H9 (cell line): ENCODE data around the gene FBXO24. TPM values are rescaled to one million over a fixed set of nuclear protein-coding genes. Genes with fewer than 3 reads are reported as not detected.

Source experiments
- DNase-seq: peaks from one replicate; pipeline ENCODE4 v3.0.0-alpha.2; 2017
- H2AFZ ChIP-seq: one replicate; pipeline ENCODE4 v1.6.1; 2013; ENCODE audit warnings: mild to moderate bottlenecking, low read length, control low read depth, moderate library complexity
- H2AK5ac ChIP-seq: 2 replicates; pipeline ENCODE4 v1.6.1; 2013; ENCODE audit warnings: low read length, control low read depth, mixed read lengths; ENCODE audit not compliant: insufficient read length
- H2BK120ac ChIP-seq: one replicate; pipeline ENCODE4 v1.6.1; 2013; ENCODE audit warnings: low read depth, mild to moderate bottlenecking, low read length, control low read depth, inconsistent platforms; ENCODE audit not compliant: poor library complexity, severe bottlenecking
- H2BK12ac ChIP-seq: 2 replicates; pipeline ENCODE4 v1.6.1; 2013; ENCODE audit warnings: low read length, control low read depth, mixed read lengths, low read depth; ENCODE audit not compliant: insufficient read length
- H2BK15ac ChIP-seq: 2 replicates; pipeline ENCODE4 v1.6.1; 2013; ENCODE audit warnings: low read depth, low read length, control low read depth
- H2BK20ac ChIP-seq: one replicate; pipeline ENCODE4 v1.6.1; 2013; ENCODE audit warnings: low read depth, mild to moderate bottlenecking, low read length, control low read depth, inconsistent platforms; ENCODE audit not compliant: poor library complexity, severe bottlenecking
- H2BK5ac ChIP-seq: 2 replicates; pipeline ENCODE4 v1.6.1; 2013; ENCODE audit warnings: low read length, control low read depth, mixed read lengths; ENCODE audit not compliant: insufficient read length
- H3K14ac ChIP-seq: 2 replicates; pipeline ENCODE4 v1.6.1; 2013; ENCODE audit warnings: low read length, control low read depth; ENCODE audit not compliant: insufficient read depth
- H3K18ac ChIP-seq: 2 replicates; pipeline ENCODE4 v1.6.1; 2013; ENCODE audit warnings: low read depth, mild to moderate bottlenecking, mixed read lengths, low read length, control low read depth; ENCODE audit not compliant: insufficient read length
- H3K23ac ChIP-seq: 2 replicates; pipeline ENCODE4 v1.6.1; 2013; ENCODE audit warnings: low read length, control low read depth, mixed read lengths, low read depth; ENCODE audit not compliant: insufficient read length
- H3K23me2 ChIP-seq: 2 replicates; pipeline ENCODE4 v1.6.1; 2013; ENCODE audit warnings: low read depth, mild to moderate bottlenecking, mixed read lengths, low read length, control low read depth; ENCODE audit not compliant: insufficient read length, poor library complexity, severe bottlenecking
- H3K27ac ChIP-seq: 2 replicates; pipeline ENCODE4 v1.5.1; 2013; ENCODE audit warnings: low read length, control low read depth, mixed read lengths, low read depth; ENCODE audit not compliant: insufficient read length
- H3K27me3 ChIP-seq: 2 replicates; pipeline ENCODE4 v1.6.1; 2013; ENCODE audit warnings: low read length, control low read depth, inconsistent platforms; ENCODE audit not compliant: insufficient read depth
- H3K4ac ChIP-seq: 2 replicates; pipeline ENCODE4 v1.6.1; 2013; ENCODE audit warnings: low read depth, mild to moderate bottlenecking, control low read depth, inconsistent platforms, low read length, moderate library complexity
- H3K4me1 ChIP-seq: 2 replicates; pipeline ENCODE4 v1.6.1; 2013; ENCODE audit warnings: low read length, control low read depth, inconsistent platforms; ENCODE audit not compliant: insufficient read depth
- H3K4me2 ChIP-seq: 2 replicates; pipeline ENCODE4 v1.6.1; 2013; ENCODE audit warnings: low read length, control low read depth, mixed read lengths; ENCODE audit not compliant: insufficient read length, insufficient read depth
- H3K56ac ChIP-seq: 2 replicates; pipeline ENCODE4 v1.6.1; 2013; ENCODE audit warnings: low read depth, mild to moderate bottlenecking, mixed read lengths, low read length, control low read depth; ENCODE audit not compliant: insufficient read length
- H3K79me1 ChIP-seq: 2 replicates; pipeline ENCODE4 v1.6.1; 2013; ENCODE audit warnings: low read depth, mild to moderate bottlenecking, moderate library complexity, low read length, control low read depth, inconsistent platforms; ENCODE audit not compliant: insufficient read depth, poor library complexity, severe bottlenecking
- H3K79me2 ChIP-seq: 2 replicates; pipeline ENCODE4 v1.6.1; 2013; ENCODE audit warnings: low read length, control low read depth, inconsistent platforms; ENCODE audit not compliant: insufficient read depth
- H3K9ac ChIP-seq: 2 replicates; pipeline ENCODE4 v1.6.1; 2013; ENCODE audit warnings: low read length, control low read depth, mixed read lengths; ENCODE audit not compliant: insufficient read length; ENCODE audit errors: extremely low read depth
- H3K9me3 ChIP-seq: one replicate; pipeline ENCODE4 v1.6.1; 2013; ENCODE audit warnings: low read depth, low read length, inconsistent platforms; ENCODE audit not compliant: control insufficient read depth
- H3T11ph ChIP-seq: one replicate; pipeline ENCODE4 v1.6.1; 2013; ENCODE audit warnings: mild to moderate bottlenecking, low read length, control low read depth, inconsistent platforms
- H4K20me1 ChIP-seq: one replicate; pipeline ENCODE4 v1.6.1; 2013; ENCODE audit not compliant: control insufficient read depth, insufficient read length, insufficient read depth
- H4K5ac ChIP-seq: 2 replicates; pipeline ENCODE4 v1.6.1; 2013; ENCODE audit warnings: low read depth, mild to moderate bottlenecking, mixed read lengths, low read length, control low read depth; ENCODE audit not compliant: insufficient read length
- H4K8ac ChIP-seq: replicated peaks from 2 replicates; pipeline ENCODE4 v1.6.1; 2013; ENCODE audit warnings: low read length, control low read depth, mixed read lengths, low read depth; ENCODE audit not compliant: insufficient read length
- H4K91ac ChIP-seq: 2 replicates; pipeline ENCODE4 v1.6.1; 2013; ENCODE audit warnings: low read depth, mild to moderate bottlenecking, moderate library complexity, mixed read lengths, low read length, control low read depth; ENCODE audit not compliant: insufficient read length
- H3K27ac Mint-ChIP-seq, 3 experiments: 2 replicates in 2 of 3; 3 replicates in 1 of 3; pipeline ENCODE4 v1.8.0; 2020 to 2021; ENCODE audit warnings: mixed read lengths in 3 of 3, mild to moderate bottlenecking in 1 of 3, moderate library complexity in 1 of 3
- H3K27me3 Mint-ChIP-seq: 2 replicates; pipeline ENCODE4 v1.8.0; 2021; ENCODE audit warnings: low read depth, mild to moderate bottlenecking, moderate library complexity, mixed read lengths
- H3K36me3 Mint-ChIP-seq, 3 experiments: 2 replicates in 2 of 3; 3 replicates in 1 of 3; pipeline ENCODE4 v1.8.0; 2020 to 2021; ENCODE audit warnings: low read depth in 3 of 3, mixed read lengths in 3 of 3; ENCODE audit not compliant: insufficient read depth in 1 of 3
- H3K4me1 Mint-ChIP-seq, 2 experiments: 2 replicates each; pipeline ENCODE4 v1.8.0; 2020; ENCODE audit warnings: mixed read lengths in 2 of 2
- H3K4me3 Mint-ChIP-seq, 2 experiments: 2 replicates in 1 of 2; 3 replicates in 1 of 2; pipeline ENCODE4 v1.8.0; 2020 to 2021; ENCODE audit warnings: mild to moderate bottlenecking in 2 of 2, mixed read lengths in 2 of 2, moderate library complexity in 1 of 2
- H3K9me3 Mint-ChIP-seq, 2 experiments: 2 replicates in 1 of 2; 3 replicates in 1 of 2; pipeline ENCODE4 v1.8.0; 2020; ENCODE audit warnings: mild to moderate bottlenecking in 2 of 2, mixed read lengths in 2 of 2, moderate library complexity in 1 of 2
- CTCF ChIP-seq: fragments of 200-600 bp; sonication (generic); conservative IDR thresholded peaks from 3 replicates; pipeline ENCODE4 v1.8.0; 2021; ENCODE audit warnings: antibody characterized with exemption, mild to moderate bottlenecking
- WGBS: extraction: QIAGEN DNeasy Blood & Tissue Kit; methylation state at CpG from one replicate; pipeline ENCODE4 v1.1.7; 2013; ENCODE audit warnings: missing lambda C conversion rate, low lambda C conversion rate, mixed read lengths; ENCODE audit not compliant: insufficient read length; ENCODE audit errors: extremely low coverage; 5-methylcytosine and 5-hydroxymethylcytosine counted together
- total RNA-seq: library from RNA; stranded (reverse); gene quantifications from 2 replicates; pipeline ENCODE4 v1.2.1, GENCODE V29; 2021

FBXO24 gene
- total RNA-seq, 1 experiment from 2014 or later, result 0.85 TPM

DNA sequence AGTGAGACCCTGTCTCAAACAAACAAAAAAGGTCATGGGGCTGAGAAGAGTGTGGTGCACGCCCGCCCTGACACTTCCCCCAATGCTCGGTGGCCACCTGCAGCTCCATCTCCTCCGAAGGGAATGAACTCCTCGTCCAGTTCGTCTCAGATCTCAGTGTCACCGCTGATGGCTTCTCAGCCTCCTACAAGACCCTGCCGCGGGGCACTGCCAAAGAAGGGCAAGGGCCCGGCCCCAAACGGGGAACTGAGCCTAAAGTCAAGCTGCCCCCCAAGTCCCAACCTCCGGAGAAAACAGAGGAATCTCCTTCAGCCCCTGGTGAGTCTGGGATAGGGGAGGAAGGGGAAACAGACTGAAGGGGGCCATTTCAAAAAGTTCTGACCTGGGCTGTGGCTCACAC lies 20.2 kb downstream of the FBXO24 start:
- H3K4me3 Mint-ChIP-seq, result peak overlapping the region; percentile 70 to 89; a peak in 4 of 5 replicates
- WGBS, result no CpG with 5 or more reads among the region's 12 CpGs

More for the DNA sequence above, 20.2 kb downstream of the FBXO24 start:
- no peak overlapping the region for H3K27ac Mint-ChIP-seq
- H2AFZ ChIP-seq, result no peak overlapping the region
- peaks cover 25% of the 10 kb centered on the region for H3K27me3 Mint-ChIP-seq
- no peak overlapping the region for H4K5ac ChIP-seq
- peaks cover 27 to 46% of the 10 kb centered on the region in 2 experiments for H3K4me1 Mint-ChIP-seq
- no peak overlapping the region for H3K14ac ChIP-seq
- H3T11ph ChIP-seq, result no peak overlapping the region
- H3K27ac ChIP-seq, result no peak overlapping the region
- H3K18ac ChIP-seq, result no peak overlapping the region
- H2BK120ac ChIP-seq, result no peak overlapping the region
- H4K8ac ChIP-seq, result no peak overlapping the region
- no peaks in the 10 kb centered on the region for H4K20me1 ChIP-seq
- H3K9me3 ChIP-seq, result no peaks in the 10 kb centered on the region
- H3K9ac ChIP-seq, result no peak overlapping the region
- H3K56ac ChIP-seq, result no peak overlapping the region
- peaks cover 2% of the 10 kb centered on the region; the same call in 1 of the 2 replicates for H3K4me1 ChIP-seq
- H3K4ac ChIP-seq, result no peak overlapping the region
- DNase-seq, result no peak
- H3K23me2 ChIP-seq, result peaks cover 35% of the 10 kb centered on the region
- no peak overlapping the region for H2AK5ac ChIP-seq
- H4K91ac ChIP-seq, result no peak overlapping the region
- H2BK12ac ChIP-seq, result no peak overlapping the region
- TF ChIP-seq CTCF, result no peak
- H3K79me1 ChIP-seq, result no peaks in the 10 kb centered on the region
- H3K79me2 ChIP-seq, result no peaks in the 10 kb centered on the region
- H3K36me3 Mint-ChIP-seq, result peaks cover 0 to 19% (median 13%) of the 10 kb centered on the region in 3 experiments; a peak in 5 of 7 replicates
- no peak overlapping the region for H2BK15ac ChIP-seq
- H3K27me3 ChIP-seq, result no peaks in the 10 kb centered on the region
- no peak overlapping the region for H3K23ac ChIP-seq
- no peak overlapping the region for H2BK20ac ChIP-seq
- H3K4me2 ChIP-seq, result peak overlapping the region; percentile 93
- H2BK5ac ChIP-seq, result no peak overlapping the region
- H3K9me3 Mint-ChIP-seq, result no peaks in the 10 kb centered on the region
